ENCODE results near the gene CDCA5.

Gene CDCA5

GRCh38 chr11:65040847-65041622 lies 42.8 kb downstream of the CDCA5 start, which contains the start of gene SAC3D1:
Gene SAC3D1 (plus strand): TSS chr11:65041210. CDS start chr11:65041293, 83 bp downstream.
- peak; percentile 97 for DNase-seq

DNA sequence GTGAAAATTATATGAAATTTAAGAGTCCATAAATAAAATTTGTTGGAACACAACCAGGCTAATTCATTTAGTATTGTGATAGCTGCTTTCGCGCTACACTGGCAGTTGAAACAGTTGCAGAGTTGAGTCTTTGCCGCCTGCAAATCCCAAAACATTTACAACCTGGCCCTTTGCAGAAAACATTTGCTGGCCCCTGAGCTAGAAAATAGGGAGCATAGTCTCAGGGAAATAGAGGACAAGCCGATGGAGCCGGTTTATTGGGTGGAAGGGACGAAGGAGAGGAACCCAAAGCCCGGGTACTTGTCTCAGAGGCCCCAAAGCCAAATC lies 43.4 kb downstream of the CDCA5 start:
- DNase-seq, result no peak

DNA sequence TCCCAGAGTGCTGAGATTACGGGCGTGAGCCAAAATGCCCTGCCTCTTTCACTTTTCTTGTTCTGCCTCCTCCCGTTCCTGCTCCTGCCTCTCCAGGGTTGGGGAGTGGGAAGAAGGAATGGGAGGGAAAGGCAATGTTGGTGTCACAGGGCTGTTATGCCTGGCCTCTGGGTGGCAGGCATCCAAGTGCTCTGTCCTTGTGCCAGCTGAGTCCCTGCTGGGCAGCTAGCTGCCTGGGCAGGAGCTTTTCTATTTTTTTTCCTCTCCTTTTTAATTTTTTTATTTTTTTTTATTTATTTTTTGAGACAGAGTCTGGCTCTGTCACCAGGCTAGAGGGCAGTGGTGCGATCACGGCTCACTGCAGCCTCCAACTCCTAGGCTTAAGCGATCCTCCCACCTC lies 46.9 kb downstream of the CDCA5 start:
- no peak for DNase-seq

GRCh38 chr11:65035579-65035978 lies 48.3 kb downstream of the CDCA5 start:
- DNase-seq, result no peak

- no peak for DNase-seq
Observed at GRCh38 chr11:65034423-65034822, 49.4 kb downstream of the CDCA5 start.

DNA sequence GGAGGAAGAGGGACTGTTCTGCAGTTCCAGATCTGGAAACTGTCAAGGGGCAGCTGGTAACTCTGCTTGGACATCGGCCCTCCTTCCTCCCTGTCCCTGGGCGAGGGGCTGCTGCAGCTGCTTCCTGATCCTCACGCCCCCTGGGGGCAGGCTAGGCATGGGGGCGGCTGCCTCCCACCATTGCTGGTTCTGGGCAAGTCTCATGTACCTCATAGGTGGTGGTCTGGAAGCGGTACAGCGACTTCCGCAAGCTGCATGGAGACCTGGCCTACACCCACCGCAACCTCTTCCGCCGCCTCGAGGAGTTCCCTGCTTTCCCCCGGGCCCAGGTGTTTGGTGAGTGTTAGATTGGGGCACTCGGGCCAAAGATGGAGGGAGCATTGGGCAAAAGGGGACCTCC lies 51.6 kb downstream of the CDCA5 start:
- DNase-seq, result no peak
